RPMI7951 (cell line): ENCODE measurements around the gene GLIS1. TPM values are rescaled to one million over a fixed set of nuclear protein-coding genes. Genes with fewer than 3 reads are reported as not detected.

ENCODE experiments used
- DNase-seq: peaks from one replicate; pipeline ENCODE4 v3.0.0-alpha.2; 2012; ENCODE audit warnings: low read depth
- total RNA-seq: library from RNA; depleted of rRNA; stranded (reverse); fragments of >200 nt; shearing (Covaris generic); gene quantifications from 2 replicates; pipeline ENCODE4 v1.2.3, GENCODE V29; 2014

Gene GLIS1
- total RNA-seq, 1 experiment from 2014 or later: 1.9 TPM

GRCh38 chr1:53550201-53550741 is 188.7 kb downstream of the GLIS1 start:
- peak; percentile 88 for DNase-seq

DNA sequence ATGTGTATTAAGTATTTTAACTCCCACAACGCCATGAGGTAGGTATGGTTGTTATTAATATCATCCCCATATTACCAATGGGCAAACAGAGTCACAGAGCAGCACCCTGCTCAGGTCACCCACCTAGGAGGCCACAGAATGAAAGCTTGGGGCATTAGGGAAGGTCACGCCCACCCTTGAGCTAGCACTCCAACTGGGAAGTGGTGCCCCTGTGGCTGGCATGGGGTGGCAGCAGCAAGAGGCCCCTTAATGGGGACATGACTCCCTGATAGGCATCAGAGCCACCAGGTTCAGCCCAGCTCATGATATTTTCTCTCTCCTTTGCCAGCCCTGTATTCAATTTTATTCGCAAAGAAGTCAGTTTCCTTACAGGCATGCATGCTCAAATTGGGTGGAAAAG is 189.2 kb downstream of the GLIS1 start:
- no peak for DNase-seq

DNA sequence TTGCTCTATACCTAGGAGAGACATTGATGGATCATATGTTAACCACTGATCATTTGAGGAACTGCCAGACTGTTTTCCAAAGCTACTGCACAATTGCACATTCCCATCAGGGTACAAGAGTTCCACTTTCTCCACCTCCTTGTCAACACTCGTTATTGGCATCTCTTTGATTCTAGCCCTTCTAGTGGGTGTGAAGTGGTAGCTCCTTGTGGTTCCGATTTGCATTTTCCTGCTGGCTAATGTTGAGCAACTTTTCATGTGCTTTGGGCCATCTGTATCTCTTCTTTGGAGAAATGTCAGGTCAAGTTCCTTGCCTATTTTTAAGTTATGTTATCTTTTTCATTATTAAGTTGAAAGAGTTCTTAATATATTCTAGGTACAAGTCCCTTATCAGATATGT is 189.7 kb downstream of the GLIS1 start:
- DNase-seq: no peak

GRCh38 chr1:53548031-53548491 is 190.9 kb downstream of the GLIS1 start:
- no peak for DNase-seq

- no peak for DNase-seq
Measured at GRCh38 chr1:53547231-53547790, 191.7 kb downstream of the GLIS1 start.

DNA sequence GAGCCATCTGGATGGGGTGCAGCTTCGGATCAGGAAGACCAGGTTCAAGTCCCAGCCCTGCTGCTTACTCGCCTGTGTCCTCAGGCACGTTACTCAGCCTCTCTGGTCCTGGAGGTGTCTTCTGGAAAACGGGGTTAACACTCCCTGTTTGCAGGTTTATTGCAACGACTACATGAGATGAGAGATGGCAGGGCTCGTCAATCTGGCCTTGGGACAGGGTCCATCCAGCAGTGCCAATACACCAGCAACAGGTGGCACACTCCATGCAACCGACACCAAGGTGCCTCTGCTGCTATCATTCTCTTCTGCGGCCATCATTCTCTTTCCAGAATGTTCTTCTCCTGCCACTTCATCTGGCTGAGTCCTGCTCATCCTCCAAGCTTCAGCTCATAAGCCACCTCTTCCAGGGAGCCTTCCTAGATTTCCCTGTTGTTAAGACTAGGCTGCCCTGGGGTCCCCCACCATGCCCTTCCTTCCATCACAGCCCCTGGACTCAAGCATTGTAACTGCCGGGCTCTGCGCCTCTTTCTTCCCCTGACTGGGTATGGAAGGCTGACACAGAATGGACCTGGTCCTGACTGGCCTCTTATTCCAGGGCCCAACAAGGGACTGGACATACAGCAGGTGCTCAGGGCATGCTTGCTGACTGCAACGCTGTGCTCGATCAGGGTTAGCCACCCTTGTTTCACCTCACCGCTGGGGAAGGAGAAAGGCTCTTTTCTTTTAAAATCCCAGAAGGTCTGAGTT is 192.4 kb downstream of the GLIS1 start:
- DNase-seq: no peak

GRCh38 chr1:53545663-53546408 is 193.1 kb downstream of the GLIS1 start:
- DNase-seq: no peak

- no peak for DNase-seq
Measured at GRCh38 chr1:53544728-53545515, 194.0 kb downstream of the GLIS1 start.

GRCh38 chr1:53543778-53544695 is 194.9 kb downstream of the GLIS1 start:
- DNase-seq: no peak

- DNase-seq: peak; percentile 64
Measured at GRCh38 chr1:53543130-53543777, 195.7 kb downstream of the GLIS1 start.

DNA sequence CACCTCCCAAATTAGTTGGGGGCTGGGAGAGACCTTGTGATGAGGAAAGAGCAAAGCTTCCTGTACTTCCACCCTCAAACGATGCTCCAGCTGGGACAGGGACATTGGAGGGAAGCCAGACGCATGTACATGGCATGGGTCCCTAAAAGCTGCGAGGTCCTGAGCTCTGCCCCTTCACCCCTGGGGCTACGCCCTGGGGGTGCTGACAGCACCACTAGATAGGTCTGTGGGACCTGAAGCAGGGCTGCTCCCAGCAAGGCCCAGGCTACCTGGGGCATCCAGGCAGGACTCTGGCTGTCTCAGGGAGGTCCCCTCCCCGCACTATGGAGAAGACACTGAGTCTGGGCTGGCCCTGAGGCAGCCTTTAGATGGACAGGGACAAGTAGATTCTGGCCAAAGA is 196.4 kb downstream of the GLIS1 start:
- no peak for DNase-seq

- DNase-seq: peak; percentile 97
Measured at GRCh38 chr1:53541761-53542550, 197.0 kb downstream of the GLIS1 start.

- DNase-seq: no peak
Measured at GRCh38 chr1:53541263-53541625, 197.7 kb downstream of the GLIS1 start.

DNA sequence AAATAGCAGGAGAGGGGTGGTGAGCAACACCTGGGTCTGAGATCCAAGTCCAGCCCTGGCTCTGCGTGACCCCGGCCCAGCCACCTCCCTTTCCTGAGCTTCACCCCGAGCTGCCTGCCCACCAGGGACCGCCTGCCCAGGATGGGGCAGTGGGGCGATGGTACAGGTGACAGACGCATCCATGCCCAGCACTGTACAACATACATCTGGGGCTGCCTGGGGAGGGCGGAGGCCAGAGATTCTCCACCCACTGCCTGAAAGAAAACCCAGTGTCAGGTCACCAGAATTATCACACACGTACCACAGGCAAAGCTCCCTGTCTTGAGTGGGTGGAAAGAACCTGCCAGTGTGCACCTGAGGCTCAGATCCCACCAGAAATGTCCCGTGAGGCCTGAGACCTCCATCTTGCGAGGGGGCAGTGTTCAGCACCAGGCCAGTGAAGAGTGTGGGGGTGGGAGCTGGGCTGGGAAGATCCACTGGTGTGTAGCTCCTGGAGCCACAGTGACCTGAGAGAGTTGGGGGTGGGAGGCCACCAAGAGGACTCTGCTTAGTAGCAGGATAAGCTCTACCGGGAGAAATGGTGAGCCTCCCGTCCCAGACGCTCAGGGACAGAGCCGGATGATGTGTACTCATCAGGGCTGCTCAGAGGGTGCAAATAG is 198.2 kb downstream of the GLIS1 start:
- no peak for DNase-seq

- DNase-seq: no peak
Measured at GRCh38 chr1:53539711-53540603, 199.0 kb downstream of the GLIS1 start.

DNA sequence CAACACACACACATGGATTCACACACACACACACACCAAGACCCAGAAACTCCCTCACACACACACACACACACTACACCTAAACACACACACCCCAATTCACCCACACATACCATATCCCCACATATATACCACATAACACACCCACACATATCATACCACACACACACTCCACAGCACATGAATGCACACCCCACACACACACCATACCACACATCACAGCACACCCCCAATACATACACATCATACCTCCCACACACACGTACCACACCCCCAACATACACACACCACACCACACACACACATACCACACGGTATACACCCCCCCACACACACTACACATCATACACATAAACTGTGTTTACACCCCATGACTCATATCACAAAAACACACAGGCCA is 199.7 kb downstream of the GLIS1 start:
- no peak for DNase-seq

DNA sequence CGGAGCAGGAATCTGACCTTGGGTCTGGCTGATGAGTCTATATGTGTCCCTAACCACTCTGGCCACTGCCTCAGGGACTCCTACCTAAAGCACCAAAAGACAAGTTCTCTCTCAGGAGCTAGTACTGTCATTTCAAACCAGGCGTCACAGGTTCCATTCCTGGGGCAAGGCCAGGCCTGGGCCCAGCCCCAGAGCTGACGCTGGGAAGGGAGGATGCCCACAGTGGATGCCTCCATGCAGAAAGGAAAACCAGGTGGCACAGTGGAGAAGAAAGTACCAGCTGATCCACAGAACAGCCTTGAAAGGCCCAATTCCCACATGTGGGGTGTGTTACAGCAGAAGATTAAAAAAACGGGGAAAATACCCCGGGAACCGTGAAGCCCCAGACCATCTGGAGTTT is 202.4 kb downstream of the GLIS1 start:
- no peak for DNase-seq

DNA sequence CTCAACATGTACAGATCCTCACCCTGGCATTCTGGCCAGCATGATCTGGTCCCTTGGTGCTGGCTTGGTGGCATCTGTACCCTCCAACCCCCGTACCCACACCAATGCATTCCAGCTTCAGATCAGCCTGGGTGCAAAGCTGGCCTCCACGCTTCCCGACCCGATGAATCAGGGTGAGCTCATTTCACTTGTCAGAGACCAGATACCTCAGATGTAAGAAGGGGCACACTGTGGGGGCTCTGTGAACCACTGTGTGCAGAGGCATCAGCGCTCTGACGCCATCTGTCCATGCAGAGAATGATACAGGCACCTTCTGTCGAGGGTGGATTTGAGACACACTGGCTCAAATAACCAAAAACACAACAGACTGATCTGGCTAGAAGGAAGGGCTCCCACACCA is 203.1 kb downstream of the GLIS1 start:
- DNase-seq: peak; percentile 49
